ENCODE measurements around the gene RAB3IP.
"Not testable (repeated sequence)": the region's sequence is repeated elsewhere in the genome, so short reads cannot be mapped to it uniquely, and the experiment has no call there.

RAB3IP gene

GRCh38 chr12:69765515-69765914, 26.9 kb downstream of the RAB3IP start:
- Histone ChIP-seq H3K27ac (ENCODE audit: low read depth, low read length) (no peak overlapping the region), H3K4me1 (ENCODE audit: control insufficient read depth, insufficient read depth, low read length) (no peaks in the 10 kb centered on the region), H3K9ac (ENCODE audit: low read length) (no peak overlapping the region), H3K4me3 (ENCODE audit: low read length) (no peak overlapping the region), H3K36me3 (ENCODE audit: control insufficient read depth, insufficient read depth, low read length) (peaks cover 13% of the 10 kb centered on the region), H3K27me3 (ENCODE audit: control insufficient read depth, insufficient read depth, low read length) (no peaks in the 10 kb centered on the region)

GRCh38 chr12:69766260-69766659, 27.6 kb downstream of the RAB3IP start:
- Histone ChIP-seq H3K9ac (ENCODE audit: low read length) (no peak overlapping the region), H3K4me1 (ENCODE audit: control insufficient read depth, insufficient read depth, low read length) (no peaks in the 10 kb centered on the region), H3K27me3 (ENCODE audit: control insufficient read depth, insufficient read depth, low read length) (no peaks in the 10 kb centered on the region), H3K36me3 (ENCODE audit: control insufficient read depth, insufficient read depth, low read length) (peaks cover 13% of the 10 kb centered on the region), H3K27ac (ENCODE audit: low read depth, low read length) (no peak overlapping the region), H3K4me3 (ENCODE audit: low read length) (no peak overlapping the region)

- Histone ChIP-seq H3K4me1 (ENCODE audit: control insufficient read depth, insufficient read depth, low read length) (no peaks in the 10 kb centered on the region), H3K36me3 (ENCODE audit: control insufficient read depth, insufficient read depth, low read length) (no peaks in the 10 kb centered on the region), H3K9ac (ENCODE audit: low read length) (no peak overlapping the region), H3K27ac (ENCODE audit: low read depth, low read length) (no peak overlapping the region), H3K4me3 (ENCODE audit: low read length) (no peak overlapping the region), H3K27me3 (ENCODE audit: control insufficient read depth, insufficient read depth, low read length) (no peaks in the 10 kb centered on the region)
Measured at GRCh38 chr12:69779928-69780327, 41.3 kb downstream of the RAB3IP start.

- Histone ChIP-seq H3K9ac (ENCODE audit: low read length) (no peak overlapping the region), H3K4me3 (ENCODE audit: low read length) (no peak overlapping the region), H3K27me3 (ENCODE audit: control insufficient read depth, insufficient read depth, low read length) (no peaks in the 10 kb centered on the region), H3K4me1 (ENCODE audit: control insufficient read depth, insufficient read depth, low read length) (no peaks in the 10 kb centered on the region), H3K27ac (ENCODE audit: low read depth, low read length) (no peak overlapping the region), H3K36me3 (ENCODE audit: control insufficient read depth, insufficient read depth, low read length) (peaks cover 4% of the 10 kb centered on the region)
Measured at GRCh38 chr12:69783365-69783764, 44.7 kb downstream of the RAB3IP start.

GRCh38 chr12:69789351-69789750, 50.7 kb downstream of the RAB3IP start:
- H3K4me1 ChIP-seq (ENCODE audit: control insufficient read depth, insufficient read depth, low read length): no peaks in the 10 kb centered on the region
- H3K9ac ChIP-seq (ENCODE audit: low read length): no peak overlapping the region
- no peak overlapping the region for H3K4me3 ChIP-seq (ENCODE audit: low read length)
- H3K36me3 ChIP-seq (ENCODE audit: control insufficient read depth, insufficient read depth, low read length): peaks cover 4% of the 10 kb centered on the region
- no peak overlapping the region for H3K27ac ChIP-seq (ENCODE audit: low read depth, low read length)
- no peaks in the 10 kb centered on the region for H3K27me3 ChIP-seq (ENCODE audit: control insufficient read depth, insufficient read depth, low read length)

GRCh38 chr12:69792533-69792932, 53.9 kb downstream of the RAB3IP start:
- Histone ChIP-seq H3K4me3 (ENCODE audit: low read length) (no peak overlapping the region), H3K9ac (ENCODE audit: low read length) (no peak overlapping the region), H3K27ac (ENCODE audit: low read depth, low read length) (no peak overlapping the region)

GRCh38 chr12:69807101-69807897, 68.6 kb downstream of the RAB3IP start:
- H3K9ac ChIP-seq (ENCODE audit: low read length); H3K27me3 ChIP-seq (ENCODE audit: control insufficient read depth, insufficient read depth, low read length); H3K4me1 ChIP-seq (ENCODE audit: control insufficient read depth, insufficient read depth, low read length); H3K27ac ChIP-seq (ENCODE audit: low read depth, low read length); H3K36me3 ChIP-seq (ENCODE audit: control insufficient read depth, insufficient read depth, low read length); H3K4me3 ChIP-seq (ENCODE audit: low read length): not testable (repeated sequence)

More at GRCh38 chr12:69792533-69792932, 53.9 kb downstream of the RAB3IP start:
- H3K36me3 ChIP-seq (ENCODE audit: control insufficient read depth, insufficient read depth, low read length): no peaks in the 10 kb centered on the region
- H3K27me3 ChIP-seq (ENCODE audit: control insufficient read depth, insufficient read depth, low read length): no peaks in the 10 kb centered on the region
- no peaks in the 10 kb centered on the region for H3K4me1 ChIP-seq (ENCODE audit: control insufficient read depth, insufficient read depth, low read length)

GRCh38 chr12:69810870-69811498, 72.3 kb downstream of the RAB3IP start:
- Histone ChIP-seq H3K36me3 (ENCODE audit: control insufficient read depth, insufficient read depth, low read length) (no peaks in the 10 kb centered on the region), H3K4me1 (ENCODE audit: control insufficient read depth, insufficient read depth, low read length) (no peaks in the 10 kb centered on the region), H3K27ac (ENCODE audit: low read depth, low read length) (no peak overlapping the region), H3K27me3 (ENCODE audit: control insufficient read depth, insufficient read depth, low read length) (no peaks in the 10 kb centered on the region), H3K4me3 (ENCODE audit: low read length) (no peak overlapping the region), H3K9ac (ENCODE audit: low read length) (no peak overlapping the region)

GRCh38 chr12:69816082-69816481, 77.4 kb downstream of the RAB3IP start:
- Histone ChIP-seq H3K27ac (ENCODE audit: low read depth, low read length) (no peak overlapping the region), H3K4me3 (ENCODE audit: low read length) (no peak overlapping the region), H3K9ac (ENCODE audit: low read length) (no peak overlapping the region), H3K36me3 (ENCODE audit: control insufficient read depth, insufficient read depth, low read length) (no peaks in the 10 kb centered on the region), H3K4me1 (ENCODE audit: control insufficient read depth, insufficient read depth, low read length) (no peaks in the 10 kb centered on the region), H3K27me3 (ENCODE audit: control insufficient read depth, insufficient read depth, low read length) (no peaks in the 10 kb centered on the region)

- H3K4me3 ChIP-seq (ENCODE audit: low read length): no peak overlapping the region
- H3K36me3 ChIP-seq (ENCODE audit: control insufficient read depth, insufficient read depth, low read length): no peaks in the 10 kb centered on the region
- no peak overlapping the region for H3K27ac ChIP-seq (ENCODE audit: low read depth, low read length)
- no peaks in the 10 kb centered on the region for H3K27me3 ChIP-seq (ENCODE audit: control insufficient read depth, insufficient read depth, low read length)
- no peak overlapping the region for H3K9ac ChIP-seq (ENCODE audit: low read length)
- peaks cover 2% of the 10 kb centered on the region for H3K4me1 ChIP-seq (ENCODE audit: control insufficient read depth, insufficient read depth, low read length)
Measured at GRCh38 chr12:69821032-69821455, 82.4 kb downstream of the RAB3IP start.

- Histone ChIP-seq H3K27me3 (ENCODE audit: control insufficient read depth, insufficient read depth, low read length) (no peaks in the 10 kb centered on the region), H3K36me3 (ENCODE audit: control insufficient read depth, insufficient read depth, low read length) (no peaks in the 10 kb centered on the region), H3K4me1 (ENCODE audit: control insufficient read depth, insufficient read depth, low read length) (peaks cover 2% of the 10 kb centered on the region), H3K9ac (ENCODE audit: low read length) (no peak overlapping the region), H3K4me3 (ENCODE audit: low read length) (no peak overlapping the region), H3K27ac (ENCODE audit: low read depth, low read length) (no peak overlapping the region)
Measured at GRCh38 chr12:69821456-69822159, 82.9 kb downstream of the RAB3IP start.

- H3K4me1 ChIP-seq (ENCODE audit: control insufficient read depth, insufficient read depth, low read length): peaks cover 2% of the 10 kb centered on the region
- no peak overlapping the region for H3K27ac ChIP-seq (ENCODE audit: low read depth, low read length)
- no peaks in the 10 kb centered on the region for H3K36me3 ChIP-seq (ENCODE audit: control insufficient read depth, insufficient read depth, low read length)
- no peak overlapping the region for H3K4me3 ChIP-seq (ENCODE audit: low read length)
- H3K27me3 ChIP-seq (ENCODE audit: control insufficient read depth, insufficient read depth, low read length): no peaks in the 10 kb centered on the region
- H3K9ac ChIP-seq (ENCODE audit: low read length): no peak overlapping the region
Measured at GRCh38 chr12:69822201-69822860, 83.7 kb downstream of the RAB3IP start.

Measured in rectal smooth muscle tissue (tissue), 1 donor.